K562 (cell line): ENCODE data around the gene EPB41L4B. TPM values are rescaled to one million over a fixed set of nuclear protein-coding genes. Genes with fewer than 3 reads are reported as not detected.
A peak's percentile ranks its signal among the peaks of the same experiment; 100 is the strongest.

Source experiments
- AFF1 ChIP-seq, 2 experiments: fragments of 450-650 bp; IDR thresholded peaks; 2 replicates each; pipeline ENCODE4 v1.6.1; 2018; ENCODE audit warnings: mild to moderate bottlenecking in 2 of 2, low read depth in 1 of 2; ENCODE audit not compliant: partially characterized antibody in 2 of 2
- CBFB ChIP-seq: sonication (generic); formaldehyde crosslinking; IDR thresholded peaks from 2 replicates; pipeline ENCODE4 v1.4.0; 2020; ENCODE audit warnings: mild to moderate bottlenecking, missing genetic modification reagents
- FOXM1 ChIP-seq, 2 experiments: fragments of 450-650 bp in 1 of 2; sonication (generic) in 1 of 2; formaldehyde crosslinking in 1 of 2; IDR thresholded peaks; 2 replicates each; pipeline versions ENCODE4 v1.6.1 to v1.9.0; 2017 to 2022; ENCODE audit warnings: low read depth in 2 of 2, mild to moderate bottlenecking in 2 of 2, missing genetic modification reagents in 1 of 2, moderate library complexity in 1 of 2
- KAT7 ChIP-seq: sonication (generic); formaldehyde crosslinking; IDR thresholded peaks from 2 replicates; pipeline ENCODE4 v1.8.0; 2022; ENCODE audit warnings: missing genetic modification reagents, mild to moderate bottlenecking, borderline replicate concordance
- KDM1A ChIP-seq, 2 experiments: fragments of 450-650 bp; IDR thresholded peaks; 2 replicates each; pipeline ENCODE4 v1.6.1; 2016; ENCODE audit warnings: mild to moderate bottlenecking in 2 of 2
- NFXL1 ChIP-seq: fragments of 450-650 bp; formaldehyde crosslinking; IDR thresholded peaks from 2 replicates; pipeline ENCODE4 v1.4.0; 2021; ENCODE audit warnings: mild to moderate bottlenecking
- ZBTB2 ChIP-seq: fragments of 450-650 bp; IDR thresholded peaks from 2 replicates; pipeline ENCODE4 v1.6.1; 2016; ENCODE audit warnings: antibody characterized with exemption
- ZMIZ1 ChIP-seq, 2 experiments: fragments of 150-350 bp in 1 of 2; IDR thresholded peaks; 2 replicates each; pipeline ENCODE4 v1.6.1; 2012 to 2016; ENCODE audit warnings: low read depth in 2 of 2, low read length in 2 of 2, mild to moderate bottlenecking in 1 of 2, moderate library complexity in 1 of 2
- ZNF274 ChIP-seq: IDR thresholded peaks from 2 replicates; pipeline ENCODE4 v1.6.1; 2011; ENCODE audit warnings: low read depth, mild to moderate bottlenecking, low read length, moderate library complexity, borderline replicate concordance
- ZNF444 ChIP-seq: fragments of 250-450 bp; sonication (Bioruptor Pico); IDR thresholded peaks from 2 replicates; pipeline ENCODE4 v1.4.0; 2020; ENCODE audit warnings: mild to moderate bottlenecking, moderate library complexity
- polyA plus RNA-seq, 8 experiments: library from polyadenylated mRNA; depleted of rRNA in 4 of 8; stranded (reverse) in 5 of 8; unstranded in 3 of 8; fragments of >200 nt; fragmentation: Nextera tagmentation in 2 of 8; fragmentation: Illumina TruSeq in 1 of 8; extraction: Ambion mirVana in 2 of 8; extraction: Trizol in 1 of 8; gene quantifications; 2 replicates each; pipeline versions ENCODE4 v1.2.1 to v1.2.3, GENCODE V29; 2011 to 2014; ENCODE audit warnings: inconsistent platforms in 1 of 8, missing spikeins in 1 of 8
- total RNA-seq, 7 experiments: library from RNA; depleted of rRNA in 6 of 7; stranded (reverse); fragments of >200 nt in 6 of 7; fragmentation: Illumina TruSeq in 2 of 7; extraction: Trizol in 2 of 7; gene quantifications; 2 replicates each; pipeline versions ENCODE4 v1.2.1 to v1.2.3, GENCODE V29; 2011 to 2021; ENCODE audit warnings: low replicate concordance in 1 of 7
- TF ChIP-seq, protein P1 (sequence below): fragments of 450-650 bp; formaldehyde crosslinking; IDR thresholded peaks from 2 replicates; pipeline ENCODE4 v1.4.0; 2020; ENCODE audit warnings: mild to moderate bottlenecking, moderate library complexity
- TF ChIP-seq, protein P2 (sequence below): fragments of 250-450 bp; sonication (Bioruptor Pico); IDR thresholded peaks from 2 replicates; pipeline ENCODE4 v1.4.0; 2020; ENCODE audit warnings: mild to moderate bottlenecking, moderate library complexity

EPB41L4B gene
- total and polyA plus RNA-seq, 9 of the 15 experiments (the other 6 are each of a cell fraction or from before 2014, with no cell fraction given): 0.09 to 0.38 (median 0.21) TPM

- TF ChIP-seq, protein P1, sequence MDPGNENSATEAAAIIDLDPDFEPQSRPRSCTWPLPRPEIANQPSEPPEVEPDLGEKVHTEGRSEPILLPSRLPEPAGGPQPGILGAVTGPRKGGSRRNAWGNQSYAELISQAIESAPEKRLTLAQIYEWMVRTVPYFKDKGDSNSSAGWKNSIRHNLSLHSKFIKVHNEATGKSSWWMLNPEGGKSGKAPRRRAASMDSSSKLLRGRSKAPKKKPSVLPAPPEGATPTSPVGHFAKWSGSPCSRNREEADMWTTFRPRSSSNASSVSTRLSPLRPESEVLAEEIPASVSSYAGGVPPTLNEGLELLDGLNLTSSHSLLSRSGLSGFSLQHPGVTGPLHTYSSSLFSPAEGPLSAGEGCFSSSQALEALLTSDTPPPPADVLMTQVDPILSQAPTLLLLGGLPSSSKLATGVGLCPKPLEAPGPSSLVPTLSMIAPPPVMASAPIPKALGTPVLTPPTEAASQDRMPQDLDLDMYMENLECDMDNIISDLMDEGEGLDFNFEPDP (CRISPR knock-in tag): no peak
- TF ChIP-seq FOXM1 (IDR thresholded peaks at IDR 0.05; ENCODE audit: low read depth) (peak; percentile 67; the same call in 1 of the 2 replicates), FOXM1 (CRISPR knock-in tag; IDR thresholded peaks at IDR 0.05; ENCODE audit: low read depth) (no peak), ZBTB2 (0 out of 2 replicates have a peak, but pooled peaks have one; percentile 26), AFF1 (IDR thresholded peaks at IDR 0.05; ENCODE audit: low read depth in 1 of 2, partially characterized antibody in 2 of 2) (peak in 1 of 2 experiments; percentile 74), ZNF444 (no peak), CBFB (CRISPR knock-in tag) (no peak), ZNF274 (no peak), ZMIZ1 (IDR thresholded peaks at IDR 0.05; ENCODE audit: low read depth in 2 of 2, low read length in 2 of 2) (peak in 1 of 2 experiments; percentile 44; a peak in 1 of 4 replicates), KAT7 (CRISPR knock-in tag) (0 out of 2 replicates have a peak, but pooled peaks have one; percentile 50), KDM1A (IDR thresholded peaks at IDR 0.05) (peak; percentile 84 to 87), NFXL1 (CRISPR knock-in tag) (no peak)
- TF ChIP-seq, protein P2, sequence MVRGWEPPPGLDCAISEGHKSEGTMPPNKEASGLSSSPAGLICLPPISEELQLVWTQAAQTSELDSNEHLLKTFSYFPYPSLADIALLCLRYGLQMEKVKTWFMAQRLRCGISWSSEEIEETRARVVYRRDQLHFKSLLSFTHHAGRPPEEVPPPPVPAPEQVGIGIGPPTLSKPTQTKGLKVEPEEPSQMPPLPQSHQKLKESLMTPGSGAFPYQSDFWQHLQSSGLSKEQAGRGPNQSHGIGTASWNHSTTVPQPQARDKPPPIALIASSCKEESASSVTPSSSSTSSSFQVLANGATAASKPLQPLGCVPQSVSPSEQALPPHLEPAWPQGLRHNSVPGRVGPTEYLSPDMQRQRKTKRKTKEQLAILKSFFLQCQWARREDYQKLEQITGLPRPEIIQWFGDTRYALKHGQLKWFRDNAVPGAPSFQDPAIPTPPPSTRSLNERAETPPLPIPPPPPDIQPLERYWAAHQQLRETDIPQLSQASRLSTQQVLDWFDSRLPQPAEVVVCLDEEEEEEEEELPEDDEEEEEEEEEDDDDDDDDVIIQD (CRISPR knock-in tag): no peak
These were observed 197.9 kb downstream of the EPB41L4B start (continued) for GRCh38 chr9:109122726-109123621.
